Fibroblast of pulmonary artery (primary cell): Measurements from ENCODE around the gene TSPAN18.

Experiments used
- DNase-seq: peaks from one replicate; pipeline ENCODE4 v3.0.0-alpha.2; 2010; ENCODE audit warnings: low read depth
- H3K4me3 ChIP-seq: replicated peaks from 2 replicates; pipeline ENCODE4 v1.5.1; 2011; ENCODE audit warnings: low read depth, mild to moderate bottlenecking, control low read depth, low read length, moderate library complexity
- CTCF ChIP-seq: IDR thresholded peaks from 2 replicates; pipeline ENCODE4 v1.5.1; 2011; ENCODE audit warnings: mild to moderate bottlenecking, control low read depth, low read length, inconsistent platforms; ENCODE audit errors: missing control alignments

Gene TSPAN18

GRCh38 chr11:44811841-44812448, 85.2 kb downstream of the TSPAN18 start:
- H3K4me3 ChIP-seq = no peak overlapping the region
- no peak for TF ChIP-seq CTCF
- no peak for DNase-seq

- H3K4me3 ChIP-seq = no peak overlapping the region
- TF ChIP-seq CTCF = no peak
- no peak for DNase-seq
These were observed 86.2 kb downstream of the TSPAN18 start for GRCh38 chr11:44812971-44813370.

GRCh38 chr11:44813401-44813800, 86.6 kb downstream of the TSPAN18 start:
- H3K4me3 ChIP-seq = no peak overlapping the region
- no peak for DNase-seq
- TF ChIP-seq CTCF = no peak

GRCh38 chr11:44814881-44815592, 88.3 kb downstream of the TSPAN18 start:
- H3K4me3 ChIP-seq = no peak overlapping the region
- no peak for TF ChIP-seq CTCF
- DNase-seq = peak; percentile 51

GRCh38 chr11:44815917-44816456, 89.2 kb downstream of the TSPAN18 start:
- H3K4me3 ChIP-seq = no peak overlapping the region
- TF ChIP-seq CTCF = no peak
- no peak for DNase-seq

- no peak overlapping the region for H3K4me3 ChIP-seq
These were observed 90.0 kb downstream of the TSPAN18 start for GRCh38 chr11:44816761-44817160.

More at GRCh38 chr11:44816761-44817160, 90.0 kb downstream of the TSPAN18 start:
- no peak for TF ChIP-seq CTCF
- no peak for DNase-seq
